Thoracic aorta (tissue), 2 donors: ENCODE results near the gene SURF4. TPM values are rescaled to one million over a fixed set of nuclear protein-coding genes. Genes with fewer than 3 reads are reported as not detected.

Experiments used
- ATAC-seq: fragments of 150-250 bp; one replicate; pipeline ENCODE4 v1.8.0; 2017; ENCODE audit warnings: low read depth; ENCODE audit not compliant: insufficient number of reproducible peaks, low FRiP score
- DNase-seq: peaks from one replicate; pipeline ENCODE4 v3.0.0-alpha.2; 2020; ENCODE audit warnings: low spot score
- H3K27ac ChIP-seq, 2 donors: fragments of 200-600 bp; sonication (generic); 1 replicate in 1 of 2; 2 replicates in 1 of 2; pipeline ENCODE4 v1.5.1; 2016; ENCODE audit warnings: mild to moderate bottlenecking in 2 of 2, moderate library complexity in 2 of 2
- H3K27me3 ChIP-seq: fragments of 200-600 bp; sonication (generic); replicated peaks from 2 replicates; pipeline ENCODE4 v1.6.0; 2016; ENCODE audit warnings: mild to moderate bottlenecking; ENCODE audit not compliant: insufficient read depth
- H3K36me3 ChIP-seq: fragments of 200-600 bp; sonication (generic); one replicate; pipeline ENCODE4 v1.5.1; 2016
- H3K4me1 ChIP-seq, 2 donors: fragments of 200-600 bp; sonication (generic); 1 replicate in 1 of 2; 2 replicates in 1 of 2; pipeline versions ENCODE4 v1.5.1 to v1.6.0; 2016; ENCODE audit warnings: low read depth in 2 of 2, mild to moderate bottlenecking in 1 of 2; ENCODE audit not compliant: control insufficient read depth in 1 of 2
- H3K4me3 ChIP-seq: fragments of 200-600 bp; sonication (generic); 2 replicates; pipeline ENCODE4 v1.5.1; 2016; ENCODE audit warnings: mild to moderate bottlenecking
- H3K9me3 ChIP-seq: fragments of 200-600 bp; sonication (generic); 2 replicates; pipeline ENCODE4 v1.5.1; 2016
- total RNA-seq, 2 donors: library from RNA; depleted of rRNA; stranded (reverse); fragments of >200 nt; gene quantifications; one replicate each; pipeline versions ENCODE4 v1.1.0 to v1.2.3, GENCODE V29; 2016
- TF ChIP-seq, protein P1 (sequence below): fragments of 200-600 bp; sonication (generic); IDR thresholded peaks from one replicate; pipeline ENCODE4 v1.5.1; 2019; ENCODE audit warnings: antibody characterized with exemption

The SURF4 gene
- total RNA-seq, 2 donors from 2014 or later: 152 to 154 TPM

DNA sequence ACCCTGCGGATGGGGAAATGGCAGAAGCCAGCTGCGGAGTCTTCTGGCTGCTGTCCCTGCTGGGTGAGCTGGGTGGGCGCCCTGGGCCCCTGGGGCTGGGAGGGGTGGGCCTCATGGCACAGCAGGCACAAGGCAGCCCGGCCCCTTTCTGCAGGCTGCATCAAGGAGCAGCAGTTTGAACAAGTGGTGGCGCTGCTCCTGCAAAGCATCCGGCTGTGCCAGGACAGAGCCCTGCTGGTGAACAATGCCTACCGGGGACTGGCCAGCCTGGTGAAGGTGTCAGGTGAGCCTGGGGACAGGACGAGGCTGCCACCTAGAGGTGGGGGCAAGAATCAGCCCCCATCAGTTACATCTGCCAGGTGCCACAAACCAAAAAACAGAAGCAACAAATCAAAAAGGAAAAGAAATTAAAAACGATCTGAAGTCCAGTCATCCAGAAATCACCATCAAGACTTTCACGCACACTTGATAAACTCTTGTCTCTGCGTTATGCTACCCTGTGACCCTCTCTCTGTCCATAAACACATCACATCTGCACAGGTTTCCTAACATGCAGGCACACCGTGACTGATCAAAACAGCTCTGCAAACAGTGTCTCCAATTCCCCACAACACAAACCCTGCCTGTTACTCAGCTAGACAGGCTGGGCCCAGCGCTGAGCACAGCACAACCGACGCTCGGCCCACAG, 28.1 kb upstream of the SURF4 start:
- no peaks in the 10 kb centered on the region for H3K4me1 ChIP-seq
- TF ChIP-seq, protein P1, sequence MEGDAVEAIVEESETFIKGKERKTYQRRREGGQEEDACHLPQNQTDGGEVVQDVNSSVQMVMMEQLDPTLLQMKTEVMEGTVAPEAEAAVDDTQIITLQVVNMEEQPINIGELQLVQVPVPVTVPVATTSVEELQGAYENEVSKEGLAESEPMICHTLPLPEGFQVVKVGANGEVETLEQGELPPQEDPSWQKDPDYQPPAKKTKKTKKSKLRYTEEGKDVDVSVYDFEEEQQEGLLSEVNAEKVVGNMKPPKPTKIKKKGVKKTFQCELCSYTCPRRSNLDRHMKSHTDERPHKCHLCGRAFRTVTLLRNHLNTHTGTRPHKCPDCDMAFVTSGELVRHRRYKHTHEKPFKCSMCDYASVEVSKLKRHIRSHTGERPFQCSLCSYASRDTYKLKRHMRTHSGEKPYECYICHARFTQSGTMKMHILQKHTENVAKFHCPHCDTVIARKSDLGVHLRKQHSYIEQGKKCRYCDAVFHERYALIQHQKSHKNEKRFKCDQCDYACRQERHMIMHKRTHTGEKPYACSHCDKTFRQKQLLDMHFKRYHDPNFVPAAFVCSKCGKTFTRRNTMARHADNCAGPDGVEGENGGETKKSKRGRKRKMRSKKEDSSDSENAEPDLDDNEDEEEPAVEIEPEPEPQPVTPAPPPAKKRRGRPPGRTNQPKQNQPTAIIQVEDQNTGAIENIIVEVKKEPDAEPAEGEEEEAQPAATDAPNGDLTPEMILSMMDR: no peak
- H3K4me3 ChIP-seq: no peak overlapping the region
- no peak for ATAC-seq
- no peak for DNase-seq
- no peaks in the 10 kb centered on the region for H3K9me3 ChIP-seq
- peaks cover 28% of the 10 kb centered on the region for H3K36me3 ChIP-seq
- H3K27ac ChIP-seq: no peak overlapping the region
- H3K27me3 ChIP-seq: no peaks in the 10 kb centered on the region

DNA sequence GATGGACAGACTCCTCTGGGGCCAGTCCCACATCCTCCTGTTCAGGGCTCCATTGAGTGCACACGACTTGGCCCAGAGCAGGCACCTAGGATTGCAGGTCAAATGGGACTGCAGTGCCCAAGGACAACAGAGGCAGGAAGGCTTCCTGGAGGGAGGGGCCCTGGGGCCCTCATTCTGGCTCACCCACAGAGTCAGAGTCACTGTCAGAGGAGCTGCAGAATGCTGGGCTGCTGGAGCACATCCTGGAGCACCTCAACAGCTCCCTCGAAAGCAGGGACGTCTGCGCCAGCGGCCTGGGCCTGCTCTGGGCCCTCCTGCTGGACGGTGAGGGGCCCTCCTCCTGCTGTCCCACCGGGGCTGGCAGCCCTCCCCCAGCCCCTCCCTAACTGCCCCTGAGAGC, 26.8 kb upstream of the SURF4 start:
- H3K4me1 ChIP-seq: no peaks in the 10 kb centered on the region
- H3K4me3 ChIP-seq: no peak overlapping the region
- no peaks in the 10 kb centered on the region for H3K9me3 ChIP-seq
- no peaks in the 10 kb centered on the region for H3K27me3 ChIP-seq
- H3K36me3 ChIP-seq: peaks cover 18% of the 10 kb centered on the region
- TF ChIP-seq, protein P1: no peak
- H3K27ac ChIP-seq: no peak overlapping the region
- no peak for DNase-seq
- no peak for ATAC-seq

DNA sequence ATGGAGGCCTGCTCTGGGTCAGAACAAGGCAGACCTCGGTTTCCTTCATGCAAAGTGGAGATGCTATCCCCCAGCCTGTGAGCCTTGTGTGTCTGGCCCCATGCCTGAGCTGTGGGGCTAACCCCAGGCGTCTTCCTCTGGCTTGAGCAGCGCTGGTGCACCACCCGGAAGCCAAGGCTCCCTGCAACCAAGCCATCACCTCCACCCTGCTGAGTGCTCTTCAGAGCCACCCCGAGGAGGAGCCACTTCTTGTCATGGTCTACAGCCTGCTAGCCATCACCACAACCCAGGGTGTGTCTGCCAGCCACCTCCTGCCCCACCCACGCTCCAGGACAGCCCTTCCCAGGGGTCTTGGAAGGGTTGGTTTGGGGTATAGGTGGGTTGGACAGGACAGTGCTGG, 25.7 kb upstream of the SURF4 start:
- no peak for ATAC-seq
- no peak for DNase-seq
- H3K36me3 ChIP-seq: peaks cover 11% of the 10 kb centered on the region

DNA sequence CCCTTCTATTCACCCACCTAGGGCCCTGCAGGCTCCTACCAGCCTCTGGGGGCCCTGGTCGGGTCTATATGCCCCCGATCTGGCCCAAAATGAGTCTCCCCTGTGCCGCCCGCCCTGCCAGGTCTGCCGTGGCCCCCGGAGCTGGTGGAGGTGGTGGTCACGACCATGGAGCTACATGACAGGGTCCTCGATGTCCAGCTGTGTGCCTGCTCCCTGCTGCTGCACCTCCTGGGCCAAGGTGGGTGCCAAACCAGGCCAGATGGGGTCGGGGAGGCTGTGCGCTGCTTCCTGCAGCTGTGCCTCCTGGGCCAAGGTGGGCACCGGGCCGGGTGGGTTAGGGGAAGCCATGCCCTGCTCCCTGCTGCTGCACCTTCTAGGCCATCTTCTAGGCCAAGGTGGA, 24.4 kb upstream of the SURF4 start:
- DNase-seq (no peak), ATAC-seq (no peak)
- no peak overlapping the region for H3K27ac ChIP-seq
- no peaks in the 10 kb centered on the region for H3K36me3 ChIP-seq
- no peaks in the 10 kb centered on the region for H3K9me3 ChIP-seq
- H3K4me1 ChIP-seq: no peaks in the 10 kb centered on the region
- TF ChIP-seq, protein P1: no peak
- no peaks in the 10 kb centered on the region for H3K27me3 ChIP-seq
- H3K4me3 ChIP-seq: no peak overlapping the region

More for the DNA sequence above, 25.7 kb upstream of the SURF4 start:
- Histone ChIP-seq H3K27me3 (no peaks in the 10 kb centered on the region), H3K9me3 (no peaks in the 10 kb centered on the region), H3K4me3 (no peak overlapping the region), H3K4me1 (no peaks in the 10 kb centered on the region), H3K27ac (no peak overlapping the region)
- TF ChIP-seq, protein P1: no peak

DNA sequence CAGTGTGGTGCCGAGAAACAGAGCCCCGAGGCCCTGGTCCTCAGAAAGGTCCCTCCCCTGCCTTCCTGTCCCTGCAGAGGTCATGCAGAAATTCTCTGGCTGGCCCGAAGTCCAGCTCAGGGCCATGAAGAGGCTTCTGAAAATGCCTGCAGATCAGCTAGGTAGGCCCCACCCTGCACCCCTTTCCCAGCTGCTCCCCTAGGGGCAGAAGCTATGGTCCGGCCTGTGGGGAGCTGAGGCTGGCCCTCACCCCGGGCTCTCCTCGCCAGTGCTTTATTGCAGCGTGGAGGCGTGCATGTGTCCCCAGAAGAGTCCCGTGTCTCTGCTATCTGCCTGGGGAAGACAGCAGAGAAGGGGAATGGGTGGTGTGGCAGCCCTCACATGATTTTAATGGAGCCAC, 22.0 kb upstream of the SURF4 start:
- H3K27me3 ChIP-seq: no peaks in the 10 kb centered on the region
- no peak overlapping the region for H3K4me3 ChIP-seq
- H3K36me3 ChIP-seq: no peaks in the 10 kb centered on the region
- no peaks in the 10 kb centered on the region for H3K9me3 ChIP-seq
- DNase-seq: no peak
- H3K4me1 ChIP-seq: no peaks in the 10 kb centered on the region
- no peak overlapping the region for H3K27ac ChIP-seq
- ATAC-seq: no peak
- TF ChIP-seq, protein P1: no peak
